Measurements from ENCODE around the gene CMBL. TPM values are rescaled to one million over a fixed set of nuclear protein-coding genes. Genes with fewer than 3 reads are reported as not detected.

CMBL gene
- total and polyA plus RNA-seq, 2 donors: 1.9 to 8.1 TPM

DNA sequence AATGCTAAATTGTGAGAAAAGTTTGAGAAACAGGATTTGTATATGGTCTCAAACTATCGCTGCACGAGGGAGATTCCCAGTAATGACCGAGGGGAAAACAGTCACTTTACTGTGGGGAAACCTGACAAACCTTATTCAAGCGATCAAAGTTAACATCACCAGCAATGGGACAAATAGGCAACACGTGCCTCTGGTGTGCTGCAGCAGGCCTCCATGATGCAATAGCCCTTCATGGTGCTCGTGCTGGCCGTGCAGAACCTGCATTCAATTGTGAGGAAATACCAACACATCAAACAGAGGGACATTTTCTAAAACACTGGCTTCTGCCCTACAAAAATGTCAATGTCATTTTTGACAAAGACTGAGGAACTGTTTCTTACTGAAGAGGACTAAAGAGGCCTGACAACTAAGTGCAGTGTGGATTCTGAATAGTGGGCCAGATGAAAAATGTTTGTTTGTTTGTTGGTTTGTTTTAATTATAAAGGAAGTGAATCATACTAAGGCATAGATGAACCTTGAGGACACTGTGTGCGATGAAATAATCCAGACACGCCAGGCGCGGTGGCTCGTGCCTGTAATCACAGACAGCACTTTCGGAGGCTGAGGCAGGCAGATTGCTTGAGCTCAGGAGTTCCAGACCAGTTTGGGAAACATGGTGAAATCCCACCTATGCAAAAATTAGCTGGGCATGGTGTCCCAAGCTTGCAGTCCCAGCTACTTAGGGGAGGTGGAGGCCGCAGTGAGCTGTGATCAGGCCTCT is 28.2 kb upstream of the CMBL start:
- Histone ChIP-seq H3K9me3 (ENCODE audit: control insufficient read depth in 2 of 2, insufficient read depth in 1 of 2, low read length in 1 of 2) (no peaks in the 10 kb centered on the region), H3K36me3 (ENCODE audit: control insufficient read depth in 2 of 2, insufficient read depth in 2 of 2, low read length in 1 of 2) (no peaks in the 10 kb centered on the region), H3K27me3 (ENCODE audit: control insufficient read depth in 2 of 2, insufficient read depth in 1 of 2, low read length in 1 of 2) (peaks cover 27 to 45% of the 10 kb centered on the region in 2 donors), H3K4me3 (ENCODE audit: low read length in 2 of 2) (no peak overlapping the region), H3K27ac (ENCODE audit: low read depth in 1 of 2, low read length in 1 of 2) (no peak overlapping the region), H3K4me1 (ENCODE audit: control insufficient read depth in 2 of 2, insufficient read depth in 2 of 2, low read length in 2 of 2) (peaks cover 0 to 12% of the 10 kb centered on the region in 2 donors)
- WGBS: 98% methylated on average over 14 of the region's 14 CpGs
- DNase-seq (ENCODE audit: low read depth in 6 of 9, low spot score in 9 of 9): no peak

DNA sequence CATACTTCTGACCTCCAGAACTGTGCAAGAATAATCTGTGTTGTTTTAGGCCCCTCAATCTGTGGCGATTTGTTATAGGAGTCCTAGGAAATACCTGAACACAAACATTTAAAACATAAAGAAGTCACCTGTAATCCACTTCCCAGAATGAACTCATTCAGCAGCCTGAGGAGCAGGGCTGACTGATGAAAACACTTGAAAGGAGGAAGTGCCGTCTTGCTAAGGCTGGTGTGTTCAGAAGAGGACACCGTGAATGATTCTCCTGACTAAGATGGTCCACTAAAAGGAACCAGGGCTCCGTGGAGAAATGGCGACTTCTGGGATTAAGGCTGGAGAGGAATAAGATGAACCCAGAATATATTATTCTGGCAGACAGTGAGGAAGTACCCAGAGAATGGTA is 27.1 kb upstream of the CMBL start:
- Histone ChIP-seq H3K27me3 (ENCODE audit: control insufficient read depth in 2 of 2, insufficient read depth in 1 of 2, low read length in 1 of 2) (peaks cover 27 to 52% of the 10 kb centered on the region in 2 donors), H3K4me3 (ENCODE audit: low read length in 2 of 2) (no peak overlapping the region), H3K9me3 (ENCODE audit: control insufficient read depth in 2 of 2, insufficient read depth in 1 of 2, low read length in 1 of 2) (no peaks in the 10 kb centered on the region), H3K4me1 (ENCODE audit: control insufficient read depth in 2 of 2, insufficient read depth in 2 of 2, low read length in 2 of 2) (peaks cover 0 to 12% of the 10 kb centered on the region in 2 donors), H3K36me3 (ENCODE audit: control insufficient read depth in 2 of 2, insufficient read depth in 2 of 2, low read length in 1 of 2) (no peaks in the 10 kb centered on the region), H3K27ac (ENCODE audit: low read depth in 1 of 2, low read length in 1 of 2) (no peak overlapping the region)
- no peak for DNase-seq (ENCODE audit: low read depth in 6 of 9, low spot score in 9 of 9)
- 40% methylated on average over 5 of the region's 5 CpGs for WGBS

DNA sequence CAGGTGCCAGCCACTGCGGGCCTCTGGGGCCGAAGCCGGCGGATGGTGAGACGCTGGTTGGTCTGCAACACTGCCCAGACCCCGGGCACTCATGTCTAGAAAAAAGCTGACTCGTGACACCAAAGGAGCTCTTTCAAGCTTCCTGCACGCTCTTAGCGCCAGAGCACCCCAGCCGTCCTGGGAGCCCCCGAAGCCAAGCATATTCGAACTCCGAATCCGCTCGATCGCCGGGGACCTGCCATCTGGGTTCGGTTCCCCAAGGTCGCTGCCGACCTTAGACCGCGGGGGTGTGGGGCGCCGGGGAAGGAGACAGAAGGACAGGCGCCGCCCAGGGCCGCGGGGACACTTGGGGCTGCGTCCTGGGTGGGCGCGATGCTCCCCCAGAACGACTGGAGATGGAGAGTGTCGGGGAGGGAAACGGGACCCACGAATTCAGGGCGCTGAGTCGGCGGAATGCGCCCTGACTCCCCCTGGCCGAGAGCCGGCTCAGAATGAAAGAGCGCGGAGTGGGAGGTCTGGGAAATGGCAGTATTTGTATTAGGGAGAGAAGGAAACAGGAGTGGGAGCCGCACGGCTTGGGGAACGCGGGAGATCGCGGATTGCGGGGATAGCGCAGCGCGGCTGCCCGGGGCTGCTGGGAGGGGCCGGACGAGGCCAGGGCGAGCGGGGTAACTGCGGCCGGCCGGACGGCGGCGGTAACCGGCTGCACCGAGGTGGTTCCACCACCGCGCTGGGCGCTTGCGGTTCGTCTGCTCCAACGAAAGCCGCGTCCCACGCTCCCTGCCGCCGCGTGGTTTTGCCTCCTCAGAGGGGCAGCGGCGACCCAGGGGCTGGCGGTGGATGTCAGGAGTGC is 25.7 kb upstream of the CMBL start:
- Histone ChIP-seq H3K27me3 (ENCODE audit: control insufficient read depth in 2 of 2, insufficient read depth in 1 of 2, low read length in 1 of 2) (peaks cover 27 to 52% of the 10 kb centered on the region in 2 donors), H3K9me3 (ENCODE audit: control insufficient read depth in 2 of 2, insufficient read depth in 1 of 2, low read length in 1 of 2) (no peaks in the 10 kb centered on the region), H3K4me1 (ENCODE audit: control insufficient read depth in 2 of 2, insufficient read depth in 2 of 2, low read length in 2 of 2) (peaks cover 0 to 12% of the 10 kb centered on the region in 2 donors), H3K4me3 (ENCODE audit: low read length in 2 of 2) (peak overlapping the region; percentile 26 to 39), H3K27ac (ENCODE audit: low read depth in 1 of 2, low read length in 1 of 2) (no peak overlapping the region), H3K36me3 (ENCODE audit: control insufficient read depth in 2 of 2, insufficient read depth in 2 of 2, low read length in 1 of 2) (no peaks in the 10 kb centered on the region)
- WGBS: 3% methylated on average over 81 of the region's 81 CpGs
- DNase-seq (ENCODE audit: low read depth in 6 of 9, low spot score in 9 of 9): no peak

DNA sequence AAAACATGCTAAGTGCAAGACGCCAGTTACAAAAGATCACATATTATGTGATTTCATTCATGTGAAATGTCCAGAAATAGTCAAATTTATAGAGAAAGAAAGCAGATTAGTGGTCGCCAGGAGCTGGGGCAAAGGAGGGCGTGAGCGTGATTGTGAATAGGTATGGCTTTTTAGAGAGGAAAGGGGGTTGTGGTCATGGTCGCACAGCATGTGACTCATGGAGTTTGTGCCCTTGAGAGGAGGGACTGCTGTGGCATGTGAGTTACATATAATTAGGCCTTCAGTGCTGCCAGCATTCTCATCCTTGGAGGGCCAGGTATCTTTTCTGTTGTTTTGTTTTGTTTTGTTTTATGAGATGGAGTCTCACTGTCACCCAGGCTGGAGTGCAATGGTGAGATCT is 24.6 kb upstream of the CMBL start:
- 94% methylated on average over 5 of the region's 5 CpGs for WGBS
- Histone ChIP-seq H3K4me3 (ENCODE audit: low read length in 2 of 2) (no peak overlapping the region), H3K9me3 (ENCODE audit: control insufficient read depth in 2 of 2, insufficient read depth in 1 of 2, low read length in 1 of 2) (no peaks in the 10 kb centered on the region), H3K36me3 (ENCODE audit: control insufficient read depth in 2 of 2, insufficient read depth in 2 of 2, low read length in 1 of 2) (no peaks in the 10 kb centered on the region), H3K27ac (ENCODE audit: low read depth in 1 of 2, low read length in 1 of 2) (no peak overlapping the region), H3K27me3 (ENCODE audit: control insufficient read depth in 2 of 2, insufficient read depth in 1 of 2, low read length in 1 of 2) (peaks cover 27 to 52% of the 10 kb centered on the region in 2 donors), H3K4me1 (ENCODE audit: control insufficient read depth in 2 of 2, insufficient read depth in 2 of 2, low read length in 2 of 2) (peaks cover 0 to 12% of the 10 kb centered on the region in 2 donors)
- no peak for DNase-seq (ENCODE audit: low read depth in 6 of 9, low spot score in 9 of 9)

DNA sequence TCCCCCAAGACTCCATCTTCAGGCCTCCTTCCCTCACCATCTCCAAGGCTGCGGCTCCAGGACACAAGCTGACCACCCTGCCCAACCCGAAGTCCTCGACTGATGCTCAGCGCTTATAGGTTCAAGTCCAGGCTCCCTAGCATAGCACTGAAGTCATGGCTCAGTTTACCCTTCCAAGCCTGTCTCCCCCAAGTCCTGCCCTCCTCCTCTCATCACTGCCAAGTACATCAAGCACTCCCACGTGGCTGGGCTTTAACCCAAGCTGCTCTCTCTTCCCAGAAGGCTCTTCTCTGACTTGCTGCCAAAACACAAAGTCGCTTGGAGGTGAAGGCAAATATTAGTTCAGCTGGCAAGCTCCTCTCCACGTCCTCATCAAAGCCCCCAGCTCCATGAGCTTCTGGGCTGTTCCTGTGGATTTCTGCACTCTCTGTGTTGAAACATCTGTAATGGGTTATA is 23.7 kb upstream of the CMBL start:
- Histone ChIP-seq H3K9me3 (ENCODE audit: control insufficient read depth in 2 of 2, insufficient read depth in 1 of 2, low read length in 1 of 2) (no peaks in the 10 kb centered on the region), H3K4me3 (ENCODE audit: low read length in 2 of 2) (no peak overlapping the region), H3K27me3 (ENCODE audit: control insufficient read depth in 2 of 2, insufficient read depth in 1 of 2, low read length in 1 of 2) (peaks cover 27 to 52% of the 10 kb centered on the region in 2 donors), H3K27ac (ENCODE audit: low read depth in 1 of 2, low read length in 1 of 2) (no peak overlapping the region), H3K4me1 (ENCODE audit: control insufficient read depth in 2 of 2, insufficient read depth in 2 of 2, low read length in 2 of 2) (peaks cover 0 to 12% of the 10 kb centered on the region in 2 donors), H3K36me3 (ENCODE audit: control insufficient read depth in 2 of 2, insufficient read depth in 2 of 2, low read length in 1 of 2) (no peaks in the 10 kb centered on the region)
- no peak for DNase-seq (ENCODE audit: low read depth in 6 of 9, low spot score in 9 of 9)
- WGBS: 87% methylated on average over 7 of the region's 7 CpGs

DNA sequence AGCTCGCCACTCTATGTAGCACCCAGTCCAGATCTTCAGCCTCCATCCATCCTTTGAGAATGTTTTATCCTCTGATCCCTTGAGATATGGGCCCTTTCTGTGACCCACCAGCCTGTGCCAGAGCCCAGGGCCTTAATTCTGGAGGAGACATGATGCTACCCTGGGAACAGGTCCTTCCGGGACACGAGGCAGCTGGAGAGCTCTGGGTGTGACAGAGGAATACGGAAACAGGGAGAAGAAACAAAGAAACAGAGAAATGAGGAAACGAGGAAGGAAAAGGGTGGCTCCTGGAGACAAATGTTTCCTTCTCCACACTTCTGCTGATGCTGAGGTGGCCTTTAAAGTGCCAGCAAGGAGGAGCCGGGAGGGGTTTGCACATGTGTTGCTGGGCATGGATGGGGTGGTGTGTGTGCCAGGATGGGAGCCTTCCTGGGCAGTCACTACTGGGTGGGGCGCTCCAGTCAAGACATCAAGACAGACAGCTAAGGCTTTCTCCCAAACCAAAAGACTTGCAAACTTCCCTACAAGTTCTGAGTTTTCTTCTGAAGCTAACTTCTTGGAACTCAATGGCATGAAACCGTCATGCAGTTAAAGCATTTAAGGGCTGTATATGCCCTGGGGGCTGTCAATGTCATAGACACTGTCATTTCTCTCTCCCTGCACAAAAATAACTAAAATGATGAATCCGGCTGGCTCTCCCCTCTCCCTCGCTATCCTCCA is 23.0 kb upstream of the CMBL start:
- Histone ChIP-seq H3K27ac (ENCODE audit: low read depth in 1 of 2, low read length in 1 of 2) (no peak overlapping the region), H3K36me3 (ENCODE audit: control insufficient read depth in 2 of 2, insufficient read depth in 2 of 2, low read length in 1 of 2) (no peaks in the 10 kb centered on the region), H3K4me3 (ENCODE audit: low read length in 2 of 2) (no peak overlapping the region), H3K9me3 (ENCODE audit: control insufficient read depth in 2 of 2, insufficient read depth in 1 of 2, low read length in 1 of 2) (no peaks in the 10 kb centered on the region), H3K4me1 (ENCODE audit: control insufficient read depth in 2 of 2, insufficient read depth in 2 of 2, low read length in 2 of 2) (peaks cover 0 to 12% of the 10 kb centered on the region in 2 donors), H3K27me3 (ENCODE audit: control insufficient read depth in 2 of 2, insufficient read depth in 1 of 2, low read length in 1 of 2) (peaks cover 27 to 52% of the 10 kb centered on the region in 2 donors)
- no peak for DNase-seq (ENCODE audit: low read depth in 6 of 9, low spot score in 9 of 9)
- 96% methylated on average over 10 of the region's 10 CpGs for WGBS

DNA sequence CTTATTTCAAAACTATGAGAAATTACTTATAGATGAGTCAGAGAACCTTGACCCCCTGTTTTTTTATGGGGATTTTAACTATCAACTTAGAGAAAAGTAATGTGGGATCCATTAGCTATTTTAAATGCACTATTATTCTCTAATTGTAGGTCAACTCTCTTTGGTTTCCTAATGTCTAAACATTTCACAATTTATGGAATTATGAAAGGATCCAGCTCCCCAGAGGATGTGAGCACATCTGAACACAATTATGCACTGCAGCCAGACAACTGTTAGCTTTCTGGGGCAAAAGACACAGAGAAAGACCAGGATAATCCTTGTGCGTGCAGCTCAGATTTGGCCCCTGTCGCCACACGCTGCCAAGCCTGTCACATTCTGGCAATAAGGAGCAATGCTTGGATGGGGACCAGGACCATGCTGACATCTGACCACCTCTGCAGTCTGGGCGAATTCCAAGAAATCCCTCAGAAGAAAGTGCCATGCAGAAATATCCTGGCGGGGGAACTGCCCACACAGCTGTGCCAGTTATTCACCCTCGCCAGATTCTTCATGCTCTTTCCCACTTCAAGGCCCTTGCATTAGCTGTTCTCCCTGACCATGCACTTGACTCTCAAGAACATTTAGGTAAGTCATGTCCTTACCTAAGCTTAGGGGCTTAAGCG is 22.2 kb upstream of the CMBL start:
- whole genome bisulfite sequencing: 95% methylated on average over 7 of the region's 7 CpGs
- H3K4me1 ChIP-seq (ENCODE audit: control insufficient read depth in 2 of 2, insufficient read depth in 2 of 2, low read length in 2 of 2): peaks cover 0 to 12% of the 10 kb centered on the region in 2 donors
- H3K27ac ChIP-seq (ENCODE audit: low read depth in 1 of 2, low read length in 1 of 2): no peak overlapping the region
- H3K9me3 ChIP-seq (ENCODE audit: control insufficient read depth in 2 of 2, insufficient read depth in 1 of 2, low read length in 1 of 2): no peaks in the 10 kb centered on the region
- no peak overlapping the region for H3K4me3 ChIP-seq (ENCODE audit: low read length in 2 of 2)
- no peaks in the 10 kb centered on the region for H3K36me3 ChIP-seq (ENCODE audit: control insufficient read depth in 2 of 2, insufficient read depth in 2 of 2, low read length in 1 of 2)
- no peak for DNase-seq (ENCODE audit: low read depth in 6 of 9, low spot score in 9 of 9)
- peaks cover 21 to 48% of the 10 kb centered on the region in 2 donors for H3K27me3 ChIP-seq (ENCODE audit: control insufficient read depth in 2 of 2, insufficient read depth in 1 of 2, low read length in 1 of 2)

DNA sequence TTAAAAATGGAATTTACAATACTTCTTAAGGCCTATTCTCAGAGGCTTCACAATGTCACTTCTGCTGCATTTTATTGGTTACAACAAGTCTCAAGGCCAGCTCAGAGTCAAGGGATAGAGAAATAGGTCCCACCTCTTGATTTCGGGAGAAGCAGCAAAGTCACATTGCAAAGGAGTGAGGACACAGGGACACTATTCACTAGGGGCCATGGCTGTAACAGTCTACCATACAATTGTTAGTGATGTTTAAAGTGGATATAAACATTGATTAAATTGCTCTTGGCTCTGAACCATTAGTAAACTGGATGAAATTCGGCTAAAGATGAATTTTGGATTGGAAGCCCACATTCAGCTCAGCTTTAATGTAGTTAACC is 21.7 kb upstream of the CMBL start:
- WGBS: 97% methylated on average over 2 of the region's 2 CpGs
- H3K9me3 ChIP-seq (ENCODE audit: control insufficient read depth in 2 of 2, insufficient read depth in 1 of 2, low read length in 1 of 2): no peaks in the 10 kb centered on the region
- H3K4me3 ChIP-seq (ENCODE audit: low read length in 2 of 2): no peak overlapping the region
- no peak overlapping the region for H3K27ac ChIP-seq (ENCODE audit: low read depth in 1 of 2, low read length in 1 of 2)
- peaks cover 0 to 12% of the 10 kb centered on the region in 2 donors for H3K4me1 ChIP-seq (ENCODE audit: control insufficient read depth in 2 of 2, insufficient read depth in 2 of 2, low read length in 2 of 2)
- no peaks in the 10 kb centered on the region for H3K36me3 ChIP-seq (ENCODE audit: control insufficient read depth in 2 of 2, insufficient read depth in 2 of 2, low read length in 1 of 2)
- peaks cover 19 to 43% of the 10 kb centered on the region in 2 donors for H3K27me3 ChIP-seq (ENCODE audit: control insufficient read depth in 2 of 2, insufficient read depth in 1 of 2, low read length in 1 of 2)
- DNase-seq (ENCODE audit: low read depth in 6 of 9, low spot score in 9 of 9): no peak

Data from thymus (tissue), 11 donors.